ENCODE results near the gene RGS6.

Gene RGS6

GRCh38 chr14:72314808-72315435, 382.7 kb downstream of the RGS6 start:
- H3K27ac ChIP-seq: no peak overlapping the region
- TF ChIP-seq ZFX (IDR thresholded peaks at IDR 0.05): no peak
- no peak for TF ChIP-seq CTCF (conservative IDR thresholded peaks at IDR 0.05)

GRCh38 chr14:72315714-72316113, 383.5 kb downstream of the RGS6 start:
- H3K27ac ChIP-seq: no peak overlapping the region
- TF ChIP-seq ZFX (IDR thresholded peaks at IDR 0.05) (no peak), CTCF (conservative IDR thresholded peaks at IDR 0.05) (no peak)

GRCh38 chr14:72318648-72319047, 386.4 kb downstream of the RGS6 start:
- TF ChIP-seq CTCF (conservative IDR thresholded peaks at IDR 0.05) (no peak), ZFX (IDR thresholded peaks at IDR 0.05) (no peak)

GRCh38 chr14:72332046-72332445, 399.8 kb downstream of the RGS6 start:
- TF ChIP-seq CTCF (conservative IDR thresholded peaks at IDR 0.05): no peak
- TF ChIP-seq ZFX (IDR thresholded peaks at IDR 0.05): no peak
- no peak overlapping the region for H3K27ac ChIP-seq

More at GRCh38 chr14:72318648-72319047, 386.4 kb downstream of the RGS6 start:
- no peak overlapping the region for H3K27ac ChIP-seq

GRCh38 chr14:72332871-72333270, 400.6 kb downstream of the RGS6 start:
- TF ChIP-seq CTCF (conservative IDR thresholded peaks at IDR 0.05) (no peak), ZFX (IDR thresholded peaks at IDR 0.05) (no peak)
- H3K27ac ChIP-seq: no peak overlapping the region

GRCh38 chr14:72333357-72333756, 401.1 kb downstream of the RGS6 start:
- H3K27ac ChIP-seq: no peak overlapping the region
- TF ChIP-seq ZFX (IDR thresholded peaks at IDR 0.05) (no peak), CTCF (conservative IDR thresholded peaks at IDR 0.05) (no peak)

- TF ChIP-seq ZFX (IDR thresholded peaks at IDR 0.05) (no peak), CTCF (conservative IDR thresholded peaks at IDR 0.05) (no peak)
These were observed 404.2 kb downstream of the RGS6 start for GRCh38 chr14:72336311-72336980.

More at GRCh38 chr14:72336311-72336980, 404.2 kb downstream of the RGS6 start:
- no peak overlapping the region for H3K27ac ChIP-seq
